ENCODE measurements around the gene LCOR. TPM values are rescaled to one million over a fixed set of nuclear protein-coding genes. Genes with fewer than 3 reads are reported as not detected.

LCOR gene
- total RNA-seq (10 to 100 TPM; 21.6 to 31.2 TPM), polyA plus RNA-seq (1 to 10 TPM; 2.5 to 7.4 TPM)

GRCh38 chr10:96831867-96832720, at the start of gene LCOR:
TSS of gene LCOR (plus strand) at chr10:96832298. CDS start at chr10:96949058, 116,760 bp downstream.
- WGBS, result under 1% methylated on average over 112 of the region's 112 CpGs
- Histone ChIP-seq H3K36me3 (ENCODE audit: control insufficient read depth in 4 of 4, insufficient read depth in 3 of 4, low read depth in 1 of 4, low read length in 3 of 4) (no peaks in the 10 kb centered on the region), H3K9ac (ENCODE audit: low read depth in 1 of 2, low read length in 2 of 2) (peak within 1 kb of the TSS; percentile 63 to 64), H3K4me1 (ENCODE audit: control insufficient read depth in 4 of 4, insufficient read depth in 4 of 4, low read length in 3 of 4) (peaks cover 5 to 36% (median 28%) of the 10 kb centered on the region in 4 donors), H3K9me3 (ENCODE audit: control insufficient read depth in 4 of 4, low read length in 3 of 4) (no peaks in the 10 kb centered on the region), H3K4me3 (ENCODE audit: low read depth in 1 of 3, low read length in 3 of 3) (peak within 1 kb of the TSS; percentile 70 to 98 (median 74)), H3K27ac (ENCODE audit: low read depth in 1 of 2, low read length in 2 of 2) (peak within 1 kb of the TSS; percentile 88 to 89), H3K27me3 (ENCODE audit: control insufficient read depth in 4 of 4, insufficient read depth in 4 of 4, low read length in 3 of 4) (no peaks in the 10 kb centered on the region)
- peak; percentile 87 for DNase-seq (ENCODE audit: low spot score)
- TF ChIP-seq RAD21 (IDR thresholded peaks at IDR 0.05), result peak in 1 of 2 donors; percentile 17
- no peak for TF ChIP-seq MAX (IDR thresholded peaks at IDR 0.05)
- peak in 1 of 2 donors; percentile 17 for TF ChIP-seq RXRA (IDR thresholded peaks at IDR 0.05)

- Histone ChIP-seq H3K36me3 (ENCODE audit: control insufficient read depth in 4 of 4, insufficient read depth in 3 of 4, low read depth in 1 of 4, low read length in 3 of 4) (no peaks in the 10 kb centered on the region), H3K4me3 (ENCODE audit: low read depth in 1 of 3, low read length in 3 of 3) (no peak overlapping the region), H3K9me3 (ENCODE audit: control insufficient read depth in 4 of 4, low read length in 3 of 4) (peaks cover 0 to 3% (median 1%) of the 10 kb centered on the region in 4 donors), H3K27ac (ENCODE audit: low read depth in 1 of 2, low read length in 2 of 2) (no peak overlapping the region), H3K4me1 (ENCODE audit: control insufficient read depth in 4 of 4, insufficient read depth in 4 of 4, low read length in 3 of 4) (no peaks in the 10 kb centered on the region), H3K9ac (ENCODE audit: low read depth in 1 of 2, low read length in 2 of 2) (no peak overlapping the region), H3K27me3 (ENCODE audit: control insufficient read depth in 4 of 4, insufficient read depth in 4 of 4, low read length in 3 of 4) (no peaks in the 10 kb centered on the region)
- TF ChIP-seq REST (IDR thresholded peaks at IDR 0.05) (no peak), HNF4G (IDR thresholded peaks at IDR 0.05) (no peak), YY1 (IDR thresholded peaks at IDR 0.05) (no peak), NR2F2 (IDR thresholded peaks at IDR 0.05) (no peak)
- WGBS, result 94% methylated on average over 4 of the region's 4 CpGs
- no peak for DNase-seq (ENCODE audit: low spot score)
Observed at GRCh38 chr10:96784253-96784652, 47.8 kb upstream of the LCOR start.

GRCh38 chr10:96789571-96790108, 42.5 kb upstream of the LCOR start:
- 84% methylated on average over 4 of the region's 4 CpGs for WGBS
- no peak for DNase-seq (ENCODE audit: low spot score)

More at GRCh38 chr10:96789571-96790108, 42.5 kb upstream of the LCOR start:
- Histone ChIP-seq H3K4me1 (ENCODE audit: control insufficient read depth in 4 of 4, insufficient read depth in 4 of 4, low read length in 3 of 4) (no peaks in the 10 kb centered on the region), H3K9ac (ENCODE audit: low read depth in 1 of 2, low read length in 2 of 2) (no peak overlapping the region), H3K9me3 (ENCODE audit: control insufficient read depth in 4 of 4, low read length in 3 of 4) (peaks cover 0 to under 1% (median under 1%) of the 10 kb centered on the region in 4 donors), H3K27ac (ENCODE audit: low read depth in 1 of 2, low read length in 2 of 2) (no peak overlapping the region), H3K36me3 (ENCODE audit: control insufficient read depth in 4 of 4, insufficient read depth in 3 of 4, low read depth in 1 of 4, low read length in 3 of 4) (no peaks in the 10 kb centered on the region), H3K4me3 (ENCODE audit: low read depth in 1 of 3, low read length in 3 of 3) (no peak overlapping the region), H3K27me3 (ENCODE audit: control insufficient read depth in 4 of 4, insufficient read depth in 4 of 4, low read length in 3 of 4) (no peaks in the 10 kb centered on the region)
- TF ChIP-seq YY1 (IDR thresholded peaks at IDR 0.05) (no peak), CTCF (IDR thresholded peaks at IDR 0.05; ENCODE audit: low read depth, low read length, missing input control) (peak; percentile 41), RXRA (IDR thresholded peaks at IDR 0.05) (no peak)
